Suprapubic skin (tissue), 4 donors: Measurements from ENCODE around the gene ATAD3A. TPM values are rescaled to one million over a fixed set of nuclear protein-coding genes. Genes with fewer than 3 reads are reported as not detected.

Experiments used
- DNase-seq, 2 donors: peaks; one replicate each; pipeline ENCODE4 v3.0.0-alpha.2; 2019; ENCODE audit warnings: low spot score in 2 of 2
- H3K27ac ChIP-seq: fragments of 200-600 bp; sonication (generic); one replicate; pipeline ENCODE4 v1.5.1; 2019
- H3K27me3 ChIP-seq: fragments of 200-600 bp; sonication (generic); one replicate; pipeline ENCODE4 v1.5.1; 2019
- H3K36me3 ChIP-seq: fragments of 200-600 bp; sonication (generic); one replicate; pipeline ENCODE4 v1.5.1; 2019
- H3K4me1 ChIP-seq: fragments of 200-600 bp; sonication (generic); one replicate; pipeline ENCODE4 v1.5.1; 2019
- H3K4me3 ChIP-seq: fragments of 200-600 bp; sonication (generic); one replicate; pipeline ENCODE4 v1.5.1; 2019; ENCODE audit warnings: mild to moderate bottlenecking
- H3K9me3 ChIP-seq: fragments of 200-600 bp; sonication (generic); one replicate; pipeline ENCODE4 v1.5.1; 2019
- CTCF ChIP-seq, 2 donors: fragments of 200-600 bp in 1 of 2; fragments of 450-650 bp in 1 of 2; sonication (generic) in 1 of 2; IDR thresholded peaks; one replicate each; pipeline ENCODE4 v1.5.1; 2016 to 2019; ENCODE audit warnings: antibody characterized with exemption in 2 of 2, mild to moderate bottlenecking in 1 of 2, moderate library complexity in 1 of 2
- EP300 ChIP-seq: sonication (generic); formaldehyde crosslinking; IDR thresholded peaks from one replicate; pipeline ENCODE4 v1.6.1; 2017; ENCODE audit warnings: antibody characterized with exemption
- POLR2A ChIP-seq, 2 donors: fragments of 450-650 bp; IDR thresholded peaks; one replicate each; pipeline ENCODE4 v1.6.1; 2017; ENCODE audit warnings: antibody characterized with exemption in 2 of 2, mild to moderate bottlenecking in 2 of 2, moderate library complexity in 2 of 2
- POLR2AphosphoS5 ChIP-seq, 3 donors: sonication (generic); formaldehyde crosslinking; IDR thresholded peaks; one replicate each; pipeline ENCODE4 v1.6.1; 2017; ENCODE audit warnings: antibody characterized with exemption in 3 of 3
- WGBS: methylation state at CpG from one replicate; pipeline ENCODE4 v1.1.5; 2018; 5-methylcytosine and 5-hydroxymethylcytosine counted together
- total RNA-seq, 4 donors: library from RNA; depleted of rRNA; stranded (reverse); fragments of >200 nt; gene quantifications; one replicate each; pipeline ENCODE4 v1.1.0, GENCODE V29; 2016

The ATAD3A gene
- total RNA-seq, 4 donors from 2014 or later = 15.0 to 23.2 (median 19.7) TPM

GRCh38 chr1:1550087-1550486 lies 38.1 kb downstream of the ATAD3A start:
- 74% methylated on average over 7 of the region's 7 CpGs for WGBS
- no peaks in the 10 kb centered on the region for H3K27me3 ChIP-seq
- H3K36me3 ChIP-seq = no peaks in the 10 kb centered on the region
- peaks cover 19% of the 10 kb centered on the region for H3K4me1 ChIP-seq
- DNase-seq = no peak
- no peak overlapping the region for H3K27ac ChIP-seq
- no peak for TF ChIP-seq CTCF (IDR thresholded peaks at IDR 0.05)
- TF ChIP-seq POLR2A (IDR thresholded peaks at IDR 0.05) = no peak
- no peak for TF ChIP-seq POLR2AphosphoS5 (IDR thresholded peaks at IDR 0.05)
- TF ChIP-seq EP300 = no peak
- H3K4me3 ChIP-seq = no peak overlapping the region
- no peaks in the 10 kb centered on the region for H3K9me3 ChIP-seq

DNA sequence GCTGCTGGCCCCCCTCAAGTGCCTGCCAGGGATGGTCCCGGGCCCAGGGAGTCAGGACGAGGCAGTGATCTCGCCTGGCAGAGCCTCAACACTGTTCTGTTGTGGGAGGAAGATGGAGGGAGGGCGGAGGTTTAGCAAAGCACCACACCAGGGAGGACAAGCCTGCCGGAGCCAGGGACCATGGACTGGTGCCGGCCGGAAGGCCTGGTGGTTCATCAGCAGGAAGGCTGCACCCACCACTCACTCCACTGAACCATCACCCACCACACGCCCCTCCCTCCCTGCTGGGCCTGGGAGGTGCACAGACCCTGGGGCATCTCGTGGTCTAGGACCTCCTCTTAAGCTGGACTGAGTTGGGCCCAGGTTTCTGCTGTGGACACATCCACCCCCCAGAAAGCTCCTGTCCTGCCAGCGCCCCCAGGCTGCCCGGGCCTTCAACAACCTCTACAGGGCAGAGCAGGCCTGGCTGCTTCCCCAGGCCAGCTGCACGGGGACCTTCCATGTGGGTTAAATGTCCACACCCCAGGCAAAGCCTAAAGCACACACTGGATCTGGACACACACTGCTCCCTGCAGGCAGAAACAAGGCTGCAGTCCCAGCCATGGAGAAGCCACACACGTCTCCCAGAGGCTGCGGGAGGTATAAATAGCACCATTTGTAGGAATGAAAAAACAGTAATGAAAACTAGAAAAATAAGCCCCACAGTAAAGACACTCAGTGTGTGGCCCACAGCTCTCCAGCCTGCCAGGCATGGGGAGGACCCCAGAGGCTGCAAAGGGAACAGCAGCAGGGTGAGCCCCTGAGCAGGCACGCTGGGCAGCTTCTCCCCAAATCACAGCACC lies 38.9 kb downstream of the ATAD3A start:
- Histone ChIP-seq H3K27ac (no peak overlapping the region), H3K9me3 (no peaks in the 10 kb centered on the region), H3K4me1 (peaks cover 19% of the 10 kb centered on the region), H3K36me3 (no peaks in the 10 kb centered on the region), H3K4me3 (no peak overlapping the region), H3K27me3 (no peaks in the 10 kb centered on the region)
- WGBS = 53% methylated on average over 14 of the region's 15 CpGs
- no peak for DNase-seq
- TF ChIP-seq POLR2A (IDR thresholded peaks at IDR 0.05) (no peak), EP300 (no peak), POLR2AphosphoS5 (IDR thresholded peaks at IDR 0.05) (no peak), CTCF (IDR thresholded peaks at IDR 0.05) (peak in 1 of 2 donors; percentile 31)

DNA sequence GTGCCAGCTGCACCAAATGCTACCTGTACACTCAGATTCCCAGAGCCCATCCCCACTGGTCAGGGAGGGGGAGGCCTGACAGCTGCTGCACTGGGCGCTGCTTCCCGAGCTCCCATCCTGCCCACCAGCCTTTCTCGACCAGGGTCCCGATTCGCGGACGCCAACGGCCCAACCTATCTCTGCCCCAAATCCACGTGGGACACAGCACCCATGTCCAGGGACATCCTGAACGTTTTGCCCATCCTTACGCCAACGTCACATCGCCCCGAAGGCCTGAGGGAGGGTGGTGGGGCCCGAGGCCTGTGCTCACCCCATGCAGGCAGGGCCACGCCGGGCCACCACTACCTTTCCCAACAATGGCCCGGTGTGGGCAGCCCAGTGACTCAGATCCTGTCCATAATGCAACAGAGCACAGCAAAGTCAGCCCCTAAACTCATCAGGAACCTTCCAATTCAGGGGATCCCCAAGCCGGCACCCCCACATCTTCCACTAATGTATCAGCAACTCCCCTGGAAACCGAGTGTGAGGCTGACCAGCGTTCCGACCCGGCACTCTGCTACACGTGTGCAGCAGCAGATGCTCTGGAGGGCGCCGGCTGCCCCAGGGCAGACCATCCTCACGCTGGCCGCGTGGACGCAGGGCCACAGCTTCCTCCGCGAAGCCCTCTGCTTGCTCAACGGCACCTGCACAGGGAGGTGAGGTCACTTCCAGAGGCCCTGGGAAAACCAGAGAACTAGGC lies 39.7 kb downstream of the ATAD3A start:
- no peak for TF ChIP-seq CTCF (IDR thresholded peaks at IDR 0.05)
- no peak for TF ChIP-seq EP300
- TF ChIP-seq POLR2AphosphoS5 (IDR thresholded peaks at IDR 0.05) = no peak
- no peak for TF ChIP-seq POLR2A (IDR thresholded peaks at IDR 0.05)
- H3K9me3 ChIP-seq = no peaks in the 10 kb centered on the region
- no peaks in the 10 kb centered on the region for H3K36me3 ChIP-seq
- H3K27me3 ChIP-seq = no peaks in the 10 kb centered on the region
- no peak overlapping the region for H3K27ac ChIP-seq
- 77% methylated on average over 17 of the region's 33 CpGs for WGBS
- DNase-seq = peak in 1 of 2 donors; percentile 70
- H3K4me1 ChIP-seq = peaks cover 19% of the 10 kb centered on the region
- no peak overlapping the region for H3K4me3 ChIP-seq

DNA sequence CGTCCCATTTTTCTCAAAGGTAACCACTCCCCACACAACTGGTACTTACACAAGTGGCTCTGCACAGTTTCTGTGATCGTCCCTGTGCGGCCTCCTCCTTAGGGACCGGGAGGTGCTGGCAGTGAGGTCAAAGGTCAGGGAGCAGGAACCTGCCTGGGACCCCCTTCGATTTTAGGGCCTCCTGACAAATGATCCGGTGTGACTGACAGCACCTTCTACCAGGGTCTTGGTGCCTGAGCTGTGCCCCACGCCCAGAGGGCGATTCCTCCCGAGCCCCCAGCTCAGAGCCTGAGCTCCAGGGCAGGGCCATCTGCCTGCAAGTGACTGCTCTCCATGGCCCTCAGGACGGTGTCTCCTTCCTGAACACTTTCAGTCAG lies 40.3 kb downstream of the ATAD3A start:
- Histone ChIP-seq H3K9me3 (no peaks in the 10 kb centered on the region), H3K27ac (no peak overlapping the region), H3K36me3 (no peaks in the 10 kb centered on the region), H3K27me3 (no peaks in the 10 kb centered on the region), H3K4me3 (no peak overlapping the region), H3K4me1 (peaks cover 19% of the 10 kb centered on the region)
- WGBS = 73% methylated on average over 6 of the region's 10 CpGs
- DNase-seq = no peak
- TF ChIP-seq CTCF (IDR thresholded peaks at IDR 0.05) = no peak

- Histone ChIP-seq H3K4me3 (no peak overlapping the region), H3K27ac (no peak overlapping the region), H3K27me3 (no peaks in the 10 kb centered on the region), H3K4me1 (peaks cover 19% of the 10 kb centered on the region), H3K9me3 (no peaks in the 10 kb centered on the region), H3K36me3 (no peaks in the 10 kb centered on the region)
- no peak for DNase-seq
- 92% methylated on average over 30 of the region's 35 CpGs for WGBS
- TF ChIP-seq POLR2A (IDR thresholded peaks at IDR 0.05) = no peak
- no peak for TF ChIP-seq CTCF (IDR thresholded peaks at IDR 0.05)
- TF ChIP-seq POLR2AphosphoS5 (IDR thresholded peaks at IDR 0.05) = no peak
- no peak for TF ChIP-seq EP300
These were observed 42.0 kb downstream of the ATAD3A start for GRCh38 chr1:1553821-1554494.
